Stimulated activated CD8-positive, alpha-beta memory T cell treated with anti-CD3 and anti-CD28 coated beads, Interleukin-15, amount 100 ng/mL, for 48 hours (primary cell): Measurements from ENCODE around the gene TNS1.

Experiments used
- DNase-seq, 2 donors: peaks; one replicate each; pipeline ENCODE4 v3.0.0-alpha.2; 2020; ENCODE audit warnings: low read depth in 2 of 2

Gene TNS1

DNA sequence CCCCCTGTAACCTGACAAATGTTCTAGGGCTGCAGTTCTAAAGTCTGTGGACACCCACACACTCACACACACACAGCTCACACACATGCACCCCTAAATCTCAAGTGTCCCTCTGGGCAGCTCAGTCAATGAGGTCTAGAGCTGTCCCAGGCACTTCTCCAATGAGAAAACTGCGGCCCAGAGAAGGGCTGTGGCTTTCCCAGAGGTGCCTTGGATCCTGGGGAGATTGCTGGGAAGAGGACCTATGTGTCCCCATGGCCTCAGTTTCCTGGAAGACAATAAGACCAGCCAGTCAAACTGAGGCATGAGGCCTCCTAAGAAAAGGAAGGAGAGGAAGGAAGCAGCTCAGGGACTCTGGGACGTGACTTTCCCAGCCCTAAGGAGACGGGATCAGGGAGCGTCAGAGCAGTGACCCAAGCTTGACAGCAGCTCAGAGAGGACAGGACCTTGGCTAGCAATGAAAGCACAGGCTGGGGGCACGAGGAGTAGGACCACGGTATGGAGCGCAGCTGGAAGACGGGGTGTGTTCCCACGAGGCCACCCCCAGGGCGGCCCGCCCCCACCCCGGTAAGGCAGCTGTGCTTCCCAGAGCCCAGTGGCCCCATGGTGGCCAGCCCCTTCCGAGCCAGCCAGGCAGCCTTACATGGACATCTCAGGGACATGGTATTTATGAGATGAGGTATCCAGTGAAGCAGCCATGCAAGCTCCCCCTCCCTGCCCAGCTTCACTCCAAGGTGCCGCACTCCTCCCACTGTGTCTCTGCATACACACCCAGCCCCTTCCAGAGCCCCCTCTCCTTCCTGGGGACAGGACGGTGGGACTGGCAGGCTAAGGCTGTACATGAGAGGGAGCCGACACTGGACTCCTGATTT is 46.0 kb downstream of the TNS1 start:
- DNase-seq, result no peak

- DNase-seq, result no peak
Measured at GRCh38 chr2:217955881-217956493, 46.8 kb downstream of the TNS1 start.

DNA sequence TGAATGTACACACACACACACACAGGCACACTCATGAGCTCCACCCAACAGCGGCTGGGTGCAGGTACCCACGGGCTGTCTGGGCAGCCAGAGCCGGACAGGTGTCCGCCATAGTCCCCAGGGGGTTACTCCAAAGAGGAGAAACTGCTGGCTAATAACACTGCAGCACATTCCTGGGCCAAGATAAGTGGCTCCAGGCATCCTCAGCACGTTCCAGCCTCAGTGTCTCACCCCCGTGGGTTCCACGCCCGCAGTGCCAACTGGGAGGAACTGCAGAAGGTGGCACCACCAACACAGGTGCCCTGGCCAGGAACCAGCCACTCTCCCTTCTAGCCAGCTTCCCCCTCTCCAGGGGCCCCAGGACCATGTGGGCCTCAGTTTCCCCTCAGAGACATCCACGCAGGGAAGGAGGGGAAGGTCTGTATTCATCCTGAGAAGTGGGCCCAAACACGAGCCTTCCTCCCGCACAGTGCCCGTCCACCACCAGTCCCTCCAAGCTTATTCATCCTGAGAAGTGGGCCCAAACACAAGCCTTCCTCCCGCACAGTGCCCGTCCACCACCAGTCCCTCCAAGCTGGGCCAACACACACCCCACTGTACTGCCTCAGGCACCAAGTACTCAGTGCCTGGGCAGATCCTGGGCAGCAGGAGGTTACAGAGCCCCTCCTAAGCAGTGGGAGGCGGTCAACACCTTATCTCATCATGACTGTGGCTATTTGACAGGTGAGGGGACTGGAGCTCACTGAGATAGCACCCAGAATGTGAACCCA is 47.6 kb downstream of the TNS1 start:
- no peak for DNase-seq

DNA sequence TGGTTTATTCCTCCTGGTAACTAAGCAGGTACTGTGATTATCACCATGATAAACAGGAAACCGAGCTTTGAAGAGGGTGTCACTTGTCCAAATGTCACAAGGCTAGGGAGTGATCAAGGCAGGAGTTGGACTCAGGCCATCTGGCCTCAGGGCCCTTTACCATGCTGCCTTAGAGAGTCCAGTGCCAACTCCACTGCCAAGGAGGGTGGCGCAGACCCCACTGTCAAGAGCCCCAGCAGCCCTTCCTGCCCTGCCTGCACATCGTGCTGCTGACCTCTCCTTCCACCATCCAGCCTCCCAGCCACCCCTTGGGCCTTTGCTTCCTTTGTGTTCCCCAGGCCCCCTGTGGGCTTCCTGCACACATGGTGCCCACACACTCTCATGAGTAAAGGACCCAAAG is 48.3 kb downstream of the TNS1 start:
- no peak for DNase-seq

DNA sequence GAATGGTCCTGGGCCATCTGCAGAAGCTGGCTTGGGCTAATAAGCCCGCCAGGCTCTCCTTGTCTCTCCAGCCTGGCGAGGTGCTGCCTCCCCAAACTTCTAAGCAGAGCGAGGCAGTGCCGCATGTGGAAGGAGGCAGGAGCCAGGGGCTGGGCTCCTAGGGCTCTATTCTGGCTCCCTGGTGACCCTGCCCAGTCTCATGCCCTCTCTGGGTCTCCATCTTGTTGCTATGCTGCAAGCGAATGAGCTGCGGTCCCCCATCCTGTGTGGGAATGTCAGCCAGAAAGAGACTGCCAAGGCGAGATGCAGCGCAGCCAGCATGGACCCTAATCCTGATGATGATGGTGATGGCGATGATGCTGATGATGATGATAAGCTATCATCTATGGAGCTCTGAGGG is 48.7 kb downstream of the TNS1 start:
- DNase-seq, result no peak

DNA sequence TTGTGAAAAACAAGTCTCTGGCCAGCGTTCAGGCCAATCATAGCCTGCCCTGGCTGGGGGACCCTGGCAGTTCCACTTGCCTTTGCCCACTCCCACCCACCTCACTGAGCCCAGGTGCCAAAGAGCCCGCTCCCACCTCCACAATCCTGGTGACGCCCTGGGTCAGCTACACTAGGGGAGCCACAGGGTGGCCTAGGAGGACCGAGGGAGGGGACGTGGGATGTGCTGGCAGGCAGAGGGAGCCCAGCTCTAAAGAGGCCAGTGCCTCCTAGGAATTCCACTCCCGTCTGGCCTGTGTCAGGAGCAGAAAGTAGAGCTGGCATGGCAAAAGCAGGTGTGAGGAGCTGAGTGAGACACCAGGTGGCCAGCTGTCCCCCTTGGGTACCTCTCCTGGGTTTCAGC is 49.3 kb downstream of the TNS1 start:
- DNase-seq, result no peak

DNA sequence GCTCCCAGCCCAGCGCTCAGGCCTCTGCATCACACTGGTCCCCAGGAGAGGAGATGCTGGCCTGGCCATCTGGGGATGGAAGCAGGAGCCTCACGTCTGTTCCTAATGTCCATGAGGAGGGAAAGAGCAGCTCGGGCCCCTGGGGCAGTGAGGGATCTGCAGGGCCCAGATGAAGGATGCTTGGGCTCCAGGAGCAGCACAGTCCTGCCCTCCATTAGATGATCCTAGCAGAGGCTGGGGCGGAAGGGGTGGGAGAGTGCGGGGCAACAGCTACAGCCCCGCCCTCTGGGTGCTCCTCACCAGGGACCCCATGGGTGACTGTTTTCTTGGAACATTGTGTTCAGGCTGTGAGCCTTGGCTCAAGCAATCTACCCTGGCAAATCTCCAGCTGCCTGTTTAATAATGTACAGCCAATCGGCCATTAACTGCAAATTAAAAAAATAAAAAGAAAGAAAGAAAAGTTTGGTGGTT is 49.7 kb downstream of the TNS1 start:
- DNase-seq, result no peak

DNA sequence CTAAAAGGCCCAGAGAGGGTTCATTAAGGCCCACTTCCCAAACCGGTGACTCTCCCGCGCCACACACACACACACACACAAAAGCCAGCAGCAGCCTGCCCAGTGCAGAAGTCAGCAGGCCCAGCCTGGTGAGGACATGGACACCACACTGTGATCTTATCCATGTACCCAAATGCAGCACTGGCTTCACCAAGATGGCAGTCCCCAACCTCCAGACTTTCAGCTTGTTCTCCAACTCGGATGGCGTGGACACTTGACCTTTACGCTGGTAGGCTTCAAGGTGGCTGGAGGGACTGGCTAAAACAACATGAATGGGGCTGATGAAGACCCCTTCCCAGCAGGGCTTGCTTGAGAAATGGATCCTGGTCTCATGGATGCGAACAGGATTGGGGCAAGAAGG is 50.4 kb downstream of the TNS1 start:
- DNase-seq, result no peak

- no peak for DNase-seq
Measured at GRCh38 chr2:217951521-217952247, 51.1 kb downstream of the TNS1 start.

DNA sequence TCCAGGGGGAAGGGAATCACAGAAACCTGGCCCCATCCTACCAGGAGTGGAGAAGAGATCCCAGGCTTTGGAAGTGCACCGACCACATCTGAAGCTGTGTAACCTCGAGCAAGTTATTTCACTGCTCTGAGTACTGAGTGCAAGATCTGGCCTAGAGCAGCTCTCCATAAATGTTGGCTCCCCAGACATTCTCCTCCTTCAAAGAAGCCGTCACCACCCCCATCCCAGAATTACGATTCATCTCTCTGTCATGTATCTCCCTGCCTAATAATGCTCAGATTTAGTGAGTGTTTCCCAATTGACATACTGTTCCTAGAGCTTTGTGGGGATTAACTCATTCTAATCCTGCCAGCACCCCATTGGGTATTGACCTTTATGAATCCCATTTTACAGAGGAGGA is 51.7 kb downstream of the TNS1 start:
- DNase-seq, result no peak

DNA sequence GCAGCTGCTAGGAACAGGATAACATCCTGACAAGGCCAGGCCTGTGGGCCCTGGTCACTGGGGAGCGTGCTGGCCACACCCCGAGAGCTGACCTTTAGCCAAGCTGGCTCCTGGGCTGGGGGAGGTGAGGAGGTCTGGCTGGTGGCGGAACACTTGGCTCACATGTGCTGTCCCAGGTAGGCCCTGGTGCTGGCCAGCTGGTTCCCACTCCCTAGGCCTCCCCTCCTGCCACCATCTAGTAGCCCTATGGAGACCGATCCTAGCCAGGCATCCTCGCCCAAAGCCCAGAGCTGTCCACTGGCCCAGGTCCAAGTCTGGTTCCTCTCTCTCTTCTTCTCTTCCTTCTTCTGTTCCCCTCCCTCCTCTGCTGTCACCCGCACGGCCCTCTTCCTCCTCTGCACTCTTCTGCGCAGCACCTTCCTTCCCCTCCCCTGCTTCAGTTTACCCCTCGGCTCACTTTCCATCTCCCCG is 52.4 kb downstream of the TNS1 start:
- DNase-seq, result no peak

DNA sequence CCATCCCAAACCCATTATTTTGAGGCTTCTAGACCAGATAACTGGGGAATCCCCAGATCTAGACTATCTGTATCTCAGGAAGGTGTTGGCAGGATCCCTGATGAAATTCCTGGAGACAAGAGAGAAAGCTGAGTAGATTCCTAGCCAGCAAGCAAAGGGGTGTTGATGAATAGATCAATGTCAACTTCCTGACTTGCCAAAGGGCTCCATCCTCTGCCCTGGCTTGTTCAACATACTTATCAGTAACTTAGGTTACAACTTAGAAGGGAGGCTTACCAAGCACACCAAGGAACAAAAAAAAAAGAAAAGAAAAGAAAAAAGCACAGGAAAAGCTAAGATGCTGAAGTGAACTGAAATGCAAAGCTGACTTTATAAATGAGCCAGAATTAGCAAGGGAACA is 53.3 kb downstream of the TNS1 start:
- DNase-seq, result no peak

DNA sequence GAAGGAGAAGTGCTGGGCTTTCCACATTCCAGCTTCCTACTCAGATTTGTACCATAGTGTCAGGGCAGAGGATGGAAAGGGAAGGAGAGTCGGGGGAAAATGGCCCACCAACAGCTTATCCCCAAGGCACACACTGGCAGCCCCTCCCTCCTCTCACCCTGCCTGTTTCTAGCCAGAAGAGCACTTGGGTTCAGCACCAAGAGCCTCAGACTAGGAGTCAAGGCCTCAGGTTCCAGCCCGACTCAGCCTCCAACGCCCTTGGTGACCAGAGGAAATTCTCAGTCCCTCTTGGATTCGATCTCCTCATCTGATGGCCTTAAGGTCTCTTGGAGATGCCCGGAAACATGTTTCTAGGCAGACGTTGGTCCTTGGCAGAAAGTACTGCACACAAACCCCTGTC is 53.9 kb downstream of the TNS1 start:
- DNase-seq, result no peak

- no peak for DNase-seq
Measured at GRCh38 chr2:217948351-217948791, 54.4 kb downstream of the TNS1 start.

- no peak for DNase-seq
Measured at GRCh38 chr2:217947383-217948350, 55.1 kb downstream of the TNS1 start.

GRCh38 chr2:217946051-217946450 is 56.7 kb downstream of the TNS1 start:
- no peak for DNase-seq

- no peak for DNase-seq
Measured at GRCh38 chr2:217945530-217945929, 57.3 kb downstream of the TNS1 start.

DNA sequence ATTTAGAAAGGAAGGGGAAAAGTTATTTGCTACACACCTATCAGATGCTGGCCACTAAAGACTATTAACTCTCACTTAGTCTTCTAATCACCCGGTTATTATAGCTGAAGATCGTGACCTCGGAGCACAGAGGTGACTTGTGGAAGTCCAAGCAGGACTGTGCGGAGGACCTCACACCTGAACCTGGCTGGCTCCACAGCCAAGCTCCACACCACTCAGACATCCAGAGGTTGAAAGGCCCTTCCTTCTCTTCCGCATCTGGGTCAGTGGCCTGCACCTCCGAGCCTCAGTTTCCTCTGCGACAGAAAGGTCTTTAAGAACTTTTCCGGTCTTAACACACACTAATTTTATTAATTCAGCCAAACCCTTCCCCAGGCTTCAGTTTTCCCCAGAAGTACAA is 57.9 kb downstream of the TNS1 start:
- no peak for DNase-seq

DNA sequence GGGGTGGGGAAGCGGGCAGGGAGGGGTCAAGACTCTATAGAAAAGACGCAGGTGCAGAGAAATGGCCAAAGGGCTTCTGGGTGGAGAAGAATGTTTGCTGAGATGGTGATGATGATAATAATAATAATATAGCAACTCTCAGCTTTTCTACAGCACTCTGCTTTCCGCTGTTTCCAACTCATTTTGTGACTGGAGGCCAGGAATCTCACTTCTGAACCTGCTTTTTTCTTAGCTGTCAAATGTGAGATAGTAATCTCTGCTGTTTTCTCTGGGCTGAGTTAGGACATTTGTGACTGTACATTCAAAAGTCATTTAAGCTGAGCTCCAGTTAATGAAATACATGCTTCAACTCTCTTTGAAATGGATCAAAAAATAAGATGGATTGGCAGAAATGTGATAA is 58.4 kb downstream of the TNS1 start:
- DNase-seq, result no peak
